Endothelial cell (in vitro differentiated cells): ENCODE measurements around the gene CAPZB. TPM values are rescaled to one million over a fixed set of nuclear protein-coding genes. Genes with fewer than 3 reads are reported as not detected.

ENCODE experiments used
- DNase-seq: peaks from one replicate; pipeline ENCODE4 v3.0.0; 2021; ENCODE audit warnings: low spot score
- H3K27ac Mint-ChIP-seq: one replicate; pipeline ENCODE4 v1.8.0; 2021; ENCODE audit warnings: mixed read lengths, inconsistent platforms; ENCODE audit not compliant: unreplicated experiment
- H3K27me3 Mint-ChIP-seq: one replicate; pipeline ENCODE4 v1.8.0; 2021; ENCODE audit warnings: mild to moderate bottlenecking, moderate library complexity, mixed read lengths, inconsistent platforms; ENCODE audit not compliant: unreplicated experiment
- H3K36me3 Mint-ChIP-seq: one replicate; pipeline ENCODE4 v1.8.0; 2021; ENCODE audit warnings: mild to moderate bottlenecking, low read depth, mixed read lengths, inconsistent platforms; ENCODE audit not compliant: unreplicated experiment
- H3K4me1 Mint-ChIP-seq: one replicate; pipeline ENCODE4 v1.8.0; 2021; ENCODE audit warnings: mild to moderate bottlenecking, mixed read lengths, inconsistent platforms; ENCODE audit not compliant: unreplicated experiment
- H3K4me3 Mint-ChIP-seq: one replicate; pipeline ENCODE4 v1.8.0; 2021; ENCODE audit warnings: mild to moderate bottlenecking, mixed read lengths, inconsistent platforms; ENCODE audit not compliant: unreplicated experiment
- H3K9me3 Mint-ChIP-seq: one replicate; pipeline ENCODE4 v1.8.0; 2021; ENCODE audit warnings: mixed read lengths, inconsistent platforms; ENCODE audit not compliant: unreplicated experiment
- total RNA-seq: library from RNA; stranded (reverse); fragmentation: NEBNext Ultra II Directional; extraction: Animal tissue kit (Norgen Biotek cat#: 25700); gene quantifications from one replicate; pipeline ENCODE4 v1.2.1, GENCODE V29; 2021; ENCODE audit not compliant: unreplicated experiment
- TF ChIP-seq, protein P1 (sequence below): fragments of 200-600 bp; sonication (generic); IDR thresholded peaks from one replicate; pipeline ENCODE4 v1.5.0; 2021; ENCODE audit warnings: antibody characterized with exemption; ENCODE audit not compliant: unreplicated experiment

Gene CAPZB
- total RNA-seq, 1 donor from 2014 or later: 414 TPM

DNA sequence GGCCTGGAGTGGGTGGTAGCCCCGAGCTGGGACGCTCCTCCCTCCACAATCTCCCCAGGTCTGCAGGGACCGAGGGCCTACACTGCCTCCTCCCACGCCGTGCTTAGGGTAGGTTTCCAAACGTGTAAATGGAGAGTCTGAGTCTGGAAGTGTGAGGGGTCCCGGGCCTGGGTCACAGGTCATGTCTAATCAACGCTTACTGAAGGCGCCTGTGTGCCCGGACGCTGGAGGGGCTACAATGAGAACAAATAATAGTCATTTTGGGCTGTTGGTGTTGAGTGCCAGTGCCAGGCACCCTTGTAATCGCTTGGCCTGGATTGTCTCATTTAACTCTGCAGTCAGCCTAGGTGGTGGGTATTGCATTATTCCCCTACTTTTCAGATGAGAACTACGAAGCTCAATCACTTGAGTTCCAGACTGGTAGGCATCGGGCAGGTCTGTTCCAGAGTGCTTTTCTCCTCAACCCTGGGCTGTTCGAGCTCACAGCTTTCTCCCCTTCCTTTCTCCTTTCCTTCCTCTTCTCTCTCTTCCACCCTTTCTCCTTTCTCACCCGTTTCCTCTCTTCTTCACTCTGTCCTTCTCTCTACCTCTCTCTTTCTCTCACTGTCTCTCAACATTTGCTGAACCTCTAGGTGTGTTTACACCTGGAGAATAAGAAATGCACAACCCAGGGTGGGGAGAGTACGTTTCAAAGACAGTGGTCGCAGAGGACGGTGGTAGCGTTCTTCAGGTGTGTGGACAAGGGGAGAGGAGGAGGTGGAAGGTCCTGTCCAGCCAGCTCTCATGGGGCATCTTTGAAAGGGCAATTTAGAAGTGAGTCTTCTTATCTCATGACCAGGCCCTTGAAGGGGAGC, 172.3 kb downstream of the CAPZB start:
- H3K4me1 Mint-ChIP-seq: peaks cover 29% of the 10 kb centered on the region
- peaks cover 10% of the 10 kb centered on the region for H3K36me3 Mint-ChIP-seq
- H3K9me3 Mint-ChIP-seq: no peaks in the 10 kb centered on the region
- peak overlapping the region; percentile 86 for H3K4me3 Mint-ChIP-seq
- no peak for DNase-seq
- no peak overlapping the region for H3K27ac Mint-ChIP-seq
- TF ChIP-seq, protein P1, sequence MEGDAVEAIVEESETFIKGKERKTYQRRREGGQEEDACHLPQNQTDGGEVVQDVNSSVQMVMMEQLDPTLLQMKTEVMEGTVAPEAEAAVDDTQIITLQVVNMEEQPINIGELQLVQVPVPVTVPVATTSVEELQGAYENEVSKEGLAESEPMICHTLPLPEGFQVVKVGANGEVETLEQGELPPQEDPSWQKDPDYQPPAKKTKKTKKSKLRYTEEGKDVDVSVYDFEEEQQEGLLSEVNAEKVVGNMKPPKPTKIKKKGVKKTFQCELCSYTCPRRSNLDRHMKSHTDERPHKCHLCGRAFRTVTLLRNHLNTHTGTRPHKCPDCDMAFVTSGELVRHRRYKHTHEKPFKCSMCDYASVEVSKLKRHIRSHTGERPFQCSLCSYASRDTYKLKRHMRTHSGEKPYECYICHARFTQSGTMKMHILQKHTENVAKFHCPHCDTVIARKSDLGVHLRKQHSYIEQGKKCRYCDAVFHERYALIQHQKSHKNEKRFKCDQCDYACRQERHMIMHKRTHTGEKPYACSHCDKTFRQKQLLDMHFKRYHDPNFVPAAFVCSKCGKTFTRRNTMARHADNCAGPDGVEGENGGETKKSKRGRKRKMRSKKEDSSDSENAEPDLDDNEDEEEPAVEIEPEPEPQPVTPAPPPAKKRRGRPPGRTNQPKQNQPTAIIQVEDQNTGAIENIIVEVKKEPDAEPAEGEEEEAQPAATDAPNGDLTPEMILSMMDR: no peak
- peaks cover 14% of the 10 kb centered on the region for H3K27me3 Mint-ChIP-seq

DNA sequence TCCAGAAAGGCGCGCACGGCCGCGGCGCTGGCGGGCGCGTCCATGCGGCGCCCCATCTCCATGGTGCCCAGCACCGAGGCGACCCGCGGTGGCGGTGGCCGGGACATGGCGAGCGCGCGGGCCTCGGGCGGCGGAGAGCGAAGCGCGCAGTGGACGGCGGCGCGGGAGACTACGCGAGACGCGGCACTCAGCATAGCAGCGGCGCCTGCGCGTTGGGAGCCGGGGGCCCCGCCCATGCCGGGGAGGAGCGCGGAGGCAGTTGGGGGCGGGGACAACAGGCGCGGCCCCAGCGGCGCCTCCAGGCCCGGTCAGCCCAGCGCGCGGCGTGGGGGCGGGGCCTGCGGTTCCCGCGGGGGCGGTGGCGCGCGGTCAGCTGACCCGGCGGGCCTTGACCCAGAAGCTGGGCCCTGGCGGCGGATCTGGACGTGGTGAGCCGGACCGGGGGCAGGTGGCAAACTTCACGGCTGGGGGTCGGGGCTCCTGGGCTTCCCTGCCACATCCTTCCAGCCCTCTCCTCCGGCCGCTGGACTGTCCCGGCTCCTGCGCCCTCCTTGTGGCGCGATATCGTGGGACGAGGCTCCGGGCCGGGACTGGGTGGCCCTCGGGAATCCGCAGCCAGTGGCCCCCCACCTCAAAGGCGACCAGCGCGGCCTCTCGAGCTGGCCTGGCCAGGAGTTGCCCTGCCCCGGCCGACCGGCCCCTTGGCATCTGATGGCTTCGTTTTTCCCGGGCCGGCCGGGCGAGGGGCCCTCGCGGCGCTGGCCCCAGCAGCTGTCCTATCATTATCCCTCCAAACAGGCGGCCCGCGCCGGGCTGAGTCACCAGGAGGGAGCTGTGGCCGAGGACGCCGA, 173.2 kb downstream of the CAPZB start, which contains the start of the genes AKR7A2 and SLC66A1:
AKR7A2 (minus strand) TSS at position 214 of the 851 bp plus-strand sequence; CDS start at position 194, 20 bp downstream.
SLC66A1 (plus strand) TSS at position 396 of the 851 bp plus-strand sequence. CDS start 5,352 bp downstream, outside the sequence.
- Mint-ChIP-seq H3K27me3 (peaks cover 16% of the 10 kb centered on the region), H3K4me1 (peaks cover 29% of the 10 kb centered on the region), H3K36me3 (peaks cover 13% of the 10 kb centered on the region), H3K27ac (no peak within 1 kb of the TSS), H3K4me3 (peak within 1 kb of the TSS; percentile 93), H3K9me3 (no peaks in the 10 kb centered on the region)
- TF ChIP-seq, protein P1: no peak
- peak; percentile 97 for DNase-seq

DNA sequence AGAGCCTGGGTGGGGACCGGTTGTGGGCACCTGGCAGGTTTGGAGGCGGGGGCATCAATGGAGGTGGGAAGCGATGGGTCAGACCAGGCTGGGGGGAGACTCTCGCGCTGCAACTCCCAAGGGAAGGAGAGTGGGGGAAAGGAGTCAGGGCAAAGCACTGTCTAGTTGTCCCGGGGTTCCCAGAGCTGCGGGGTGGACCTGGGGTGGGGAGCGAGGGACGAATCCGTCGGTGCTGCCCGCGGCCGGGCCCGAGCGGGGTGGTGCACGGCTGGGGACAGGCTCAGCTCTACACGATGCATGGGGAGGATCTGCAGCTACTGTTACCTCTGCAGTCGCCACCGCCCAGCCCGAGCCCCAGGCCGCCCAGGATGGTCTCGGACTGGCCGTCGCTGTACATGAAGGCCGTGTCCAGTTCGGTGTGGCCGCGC, 173.8 kb downstream of the CAPZB start:
- Mint-ChIP-seq H3K4me3 (peak overlapping the region; percentile 93), H3K27ac (no peak overlapping the region), H3K9me3 (no peaks in the 10 kb centered on the region), H3K36me3 (peaks cover 19% of the 10 kb centered on the region), H3K27me3 (peaks cover 15% of the 10 kb centered on the region), H3K4me1 (peaks cover 26% of the 10 kb centered on the region)
- DNase-seq: no peak
- TF ChIP-seq, protein P1: no peak

DNA sequence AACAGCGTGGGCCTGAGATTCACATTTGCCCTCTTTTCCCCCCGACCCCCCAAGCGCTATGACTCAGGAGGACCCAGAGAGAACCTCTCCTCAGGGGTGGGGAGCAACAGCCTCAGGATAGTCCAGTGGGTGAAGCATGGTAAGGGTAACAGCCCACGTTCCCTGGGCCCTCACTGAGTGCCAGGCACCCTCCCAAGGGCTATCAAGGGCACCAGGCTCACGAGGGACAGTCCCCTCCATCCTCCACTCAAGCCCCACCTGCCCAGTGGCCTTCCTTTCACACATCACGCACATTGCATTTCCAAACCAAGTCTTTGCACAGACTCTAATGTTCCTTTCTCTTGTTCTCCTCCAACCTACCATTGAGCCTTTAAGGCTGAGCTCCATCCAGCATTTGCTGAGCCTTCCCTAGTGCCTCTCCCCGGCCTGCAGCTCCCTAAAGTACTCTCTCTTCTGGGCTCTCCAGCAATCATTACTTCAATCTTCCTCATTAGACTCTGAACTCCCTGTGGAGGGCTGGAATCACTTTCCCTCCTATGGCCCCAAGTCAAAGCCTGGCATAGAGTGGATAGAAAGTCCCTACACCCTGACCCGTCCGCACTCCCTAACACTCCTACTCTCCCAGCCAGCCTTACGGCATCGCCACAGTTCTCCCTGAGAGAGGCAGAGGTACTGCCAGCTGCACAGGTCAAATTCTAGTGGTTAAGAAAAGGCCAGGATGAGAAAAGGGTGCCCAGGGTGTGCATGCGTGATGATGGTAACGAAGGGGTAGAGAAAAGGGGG, 174.4 kb downstream of the CAPZB start:
- H3K27ac Mint-ChIP-seq: no peak overlapping the region

More for the DNA sequence above, 174.4 kb downstream of the CAPZB start:
- no peak for DNase-seq
- Mint-ChIP-seq H3K27me3 (peaks cover 15% of the 10 kb centered on the region), H3K4me3 (peak overlapping the region; percentile 93), H3K9me3 (no peaks in the 10 kb centered on the region), H3K36me3 (peaks cover 20% of the 10 kb centered on the region), H3K4me1 (peaks cover 20% of the 10 kb centered on the region)
- TF ChIP-seq, protein P1: no peak
